A549 (cell line): ENCODE data around the gene PRKCE. TPM values are rescaled to one million over a fixed set of nuclear protein-coding genes. Genes with fewer than 3 reads are reported as not detected.

ENCODE experiments used
- ATAC-seq, 2 experiments: fragments of 200-7000 bp in 1 of 2; fragments of >200 bp in 1 of 2; cut with Nextera tagmentation in 1 of 2; cut with Tn5 transposase in 1 of 2; 3 replicates each; pipeline versions ENCODE4 v1.8.0 to v1.9.1; 2018 to 2020; ENCODE audit warnings: mild to moderate bottlenecking in 1 of 2, moderate library complexity in 1 of 2
- CTCF ChIA-PET: fragments of 300-600 bp; sonication (Branson Sonifier 250); formaldehyde crosslinking; extraction: SDS; loops from one replicate; lab custom pipeline; 2021; ENCODE audit warnings: antibody characterized with exemption, inconsistent platforms; lab: Yijun Ruan, JAX
- POLR2A ChIA-PET: fragments of 350-600 bp; formaldehyde crosslinking; extraction: SDS; loops from one replicate; lab custom pipeline; 2021; ENCODE audit warnings: antibody characterized with exemption, inconsistent platforms; lab: Yijun Ruan, JAX
- DNase-seq, 2 experiments: peaks; one replicate each; pipeline versions ENCODE4 v3.0.0 to v3.0.0-alpha.2; 2011 to 2016; ENCODE audit warnings: low read depth in 1 of 2, low spot score in 1 of 2
- FAIRE-seq: peaks from 2 replicates; lab custom pipeline; 2011; peaks lifted over from hg19 to GRCh38; lab: Jason Lieb, UNC
- H3K27ac ChIP-seq, 2 experiments: fragments of >200 bp; sonication (Bioruptor Twin); formaldehyde crosslinking; 3 replicates each; pipeline ENCODE4 v1.5.1; 2016 to 2017
- H3K4me1 ChIP-seq: fragments of >200 bp; sonication (Bioruptor Twin); formaldehyde crosslinking; 3 replicates; pipeline ENCODE4 v1.6.1; 2016
- H3K4me2 ChIP-seq: fragments of >200 bp; sonication (Bioruptor Twin); formaldehyde crosslinking; 3 replicates; pipeline ENCODE4 v1.6.1; 2016
- H3K4me3 ChIP-seq: fragments of >200 bp; sonication (Bioruptor Twin); formaldehyde crosslinking; 3 replicates; pipeline ENCODE4 v1.5.1; 2016
- H3K9me3 ChIP-seq: fragments of >200 bp; sonication (Bioruptor Twin); formaldehyde crosslinking; 3 replicates; pipeline ENCODE4 v1.6.1; 2016
- BHLHE40 ChIP-seq: IDR thresholded peaks from 2 replicates; pipeline ENCODE4 v1.6.1; 2012; ENCODE audit warnings: low read depth, low read length, inconsistent platforms
- ELK1 ChIP-seq: fragments of 150-350 bp; IDR thresholded peaks from 2 replicates; pipeline ENCODE4 v1.6.1; 2014; ENCODE audit warnings: low read depth, mild to moderate bottlenecking, low read length
- ESRRA ChIP-seq: fragments of 150-350 bp; IDR thresholded peaks from 2 replicates; pipeline ENCODE4 v1.6.1; 2014; ENCODE audit warnings: mild to moderate bottlenecking, low read length, borderline replicate concordance
- FOSB ChIP-seq: fragments of 250-450 bp; sonication (Bioruptor Pico); IDR thresholded peaks from 2 replicates; pipeline ENCODE4 v1.5.0; 2020; ENCODE audit warnings: mild to moderate bottlenecking, moderate library complexity
- GATA3 ChIP-seq: IDR thresholded peaks from 2 replicates; pipeline ENCODE4 v1.6.1; 2012; ENCODE audit warnings: borderline replicate concordance
- HOXB5 ChIP-seq: fragments of 250-450 bp; sonication (Bioruptor Pico); IDR thresholded peaks from 2 replicates; pipeline ENCODE4 v1.5.0; 2020; ENCODE audit warnings: mild to moderate bottlenecking, moderate library complexity
- JUN ChIP-seq, 2 experiments: fragments of >200 bp; sonication (Bioruptor Twin); formaldehyde crosslinking; IDR thresholded peaks; 2 replicates in 1 of 2; 3 replicates in 1 of 2; pipeline ENCODE4 v1.6.1; 2016 to 2017
- JUNB ChIP-seq: fragments of >200 bp; sonication (Bioruptor Twin); formaldehyde crosslinking; IDR thresholded peaks from 2 replicates; pipeline ENCODE4 v1.6.1; 2016
- KDM1A ChIP-seq: fragments of 200-600 bp; sonication (generic); IDR thresholded peaks from 2 replicates; pipeline ENCODE4 v1.6.1; 2016; ENCODE audit warnings: low read depth, mild to moderate bottlenecking
- KDM5A ChIP-seq: fragments of 200-600 bp; sonication (generic); IDR thresholded peaks from 2 replicates; pipeline ENCODE4 v1.6.1; 2016; ENCODE audit warnings: antibody characterized with exemption, mild to moderate bottlenecking
- MAFK ChIP-seq: fragments of 450-650 bp; IDR thresholded peaks from 2 replicates; pipeline ENCODE4 v1.6.1; 2014; ENCODE audit not compliant: partially characterized antibody
- NFE2L2 ChIP-seq: fragments of 150-350 bp; conservative IDR thresholded peaks from 2 replicates; pipeline ENCODE4 v1.6.1; 2014; ENCODE audit warnings: low read length
- NR3C1 ChIP-seq: fragments of >200 bp; sonication (Bioruptor Twin); formaldehyde crosslinking; IDR thresholded peaks from 3 replicates; pipeline ENCODE4 v1.6.1; 2017
- POLR2A ChIP-seq: IDR thresholded peaks from 2 replicates; pipeline ENCODE4 v1.6.1; 2012; ENCODE audit warnings: mild to moderate bottlenecking, low read length
- RARB ChIP-seq: fragments of 250-450 bp; sonication (Bioruptor Pico); IDR thresholded peaks from 2 replicates; pipeline ENCODE4 v1.8.0; 2021; ENCODE audit warnings: mild to moderate bottlenecking, moderate library complexity
- RCOR1 ChIP-seq: fragments of 150-350 bp; IDR thresholded peaks from 2 replicates; pipeline ENCODE4 v1.6.1; 2014; ENCODE audit warnings: antibody characterized with exemption, low read length, low read depth
- REST ChIP-seq: fragments of 200-600 bp; sonication (generic); IDR thresholded peaks from 2 replicates; pipeline ENCODE4 v1.6.1; 2016; ENCODE audit warnings: antibody characterized with exemption, mild to moderate bottlenecking, moderate library complexity
- RFX5 ChIP-seq: fragments of 450-650 bp; IDR thresholded peaks from 2 replicates; pipeline ENCODE4 v1.7.1; 2014; ENCODE audit warnings: antibody characterized with exemption, mild to moderate bottlenecking, moderate library complexity
- RNF2 ChIP-seq: fragments of 200-600 bp; sonication (generic); IDR thresholded peaks from 2 replicates; pipeline ENCODE4 v1.6.1; 2016; ENCODE audit warnings: low read depth, mild to moderate bottlenecking, antibody characterized with exemption, moderate library complexity, borderline replicate concordance
- ZC3H11A ChIP-seq: fragments of 450-650 bp; IDR thresholded peaks from 2 replicates; pipeline ENCODE4 v1.6.1; 2014; ENCODE audit warnings: antibody characterized with exemption, mild to moderate bottlenecking
- ZFP36 ChIP-seq: fragments of 450-650 bp; IDR thresholded peaks from 2 replicates; pipeline ENCODE4 v1.6.1; 2014; ENCODE audit warnings: borderline replicate concordance; ENCODE audit not compliant: partially characterized antibody
- ZNF302 ChIP-seq: fragments of 250-450 bp; sonication (Bioruptor Pico); IDR thresholded peaks from 2 replicates; pipeline ENCODE4 v1.9.0; 2021; ENCODE audit warnings: inconsistent platforms, mild to moderate bottlenecking, moderate library complexity
- WGBS: methylation state at CpG from one replicate; pipeline ENCODE4 v1.1.6; 2017; ENCODE audit errors: missing lambda C conversion rate; 5-methylcytosine and 5-hydroxymethylcytosine counted together
- polyA plus RNA-seq, 4 experiments: library from polyadenylated mRNA; depleted of rRNA in 3 of 4; stranded (reverse); fragments of >200 nt; fragmentation: RNase III in 1 of 4; extraction: RNeasy Plus Mini Kit Qiagen cat#74134 plus additional on column Dnase treatment in 1 of 4; gene quantifications; 2 replicates in 3 of 4; 3 replicates in 1 of 4; pipeline ENCODE4 v1.2.3, GENCODE V29; 2011 to 2017
- TF ChIP-seq, protein P1 (sequence below): fragments of >200 bp; sonication (Bioruptor Twin); formaldehyde crosslinking; IDR thresholded peaks from 3 replicates; pipeline ENCODE4 v1.6.1; 2016
- TF ChIP-seq, protein P2 (sequence below): fragments of >200 bp; sonication (Bioruptor Twin); formaldehyde crosslinking; IDR thresholded peaks from 2 replicates; pipeline ENCODE4 v1.6.1; 2016

The PRKCE gene
- polyA plus RNA-seq, 2 of the 4 experiments (the other 2 are of a cell fraction), result 11.5 to 12.0 TPM

- TF ChIP-seq MAFK, result no peak
- TF ChIP-seq, all 56 proteins: peak for 0
Observed at GRCh38 chr2:46132996-46133395, 481.5 kb downstream of the PRKCE start (continued).

DNA sequence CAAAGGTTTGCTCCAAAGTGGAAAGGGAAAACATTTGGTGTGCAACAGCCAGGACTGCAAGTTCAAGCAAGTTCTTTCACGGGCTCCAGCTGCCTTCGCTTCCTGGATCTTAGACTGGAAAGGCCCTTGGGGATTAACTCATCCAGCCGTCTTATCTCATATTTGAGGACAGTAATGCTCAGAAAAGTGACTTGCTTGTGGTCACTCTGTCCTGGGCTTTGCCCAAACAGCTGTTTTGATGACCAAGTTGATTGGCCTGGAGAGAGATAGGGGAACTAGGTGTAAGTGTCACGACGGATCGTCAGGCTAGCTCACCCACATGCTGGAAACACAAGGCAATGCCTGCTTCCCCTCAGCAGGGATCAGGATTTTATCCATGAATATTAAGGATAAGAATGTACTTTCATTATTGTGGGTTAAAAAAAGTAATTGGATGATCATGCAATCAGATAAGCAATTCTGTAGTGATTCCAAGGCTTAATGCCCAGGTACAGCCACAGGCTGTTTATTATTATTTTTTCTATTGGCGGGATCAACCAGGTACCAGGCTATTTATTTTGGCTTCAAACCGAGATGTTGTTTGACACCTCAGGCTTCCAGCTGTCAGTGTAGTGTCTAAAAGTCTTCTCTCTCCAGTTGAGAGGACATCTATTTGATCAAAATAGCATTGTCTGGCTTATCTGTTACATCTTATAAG, 483.2 kb downstream of the PRKCE start:
- Histone ChIP-seq H3K4me1 (peaks cover 6% of the 10 kb centered on the region; the same call in 2 of the 3 replicates), H3K4me2 (no peak overlapping the region), H3K27ac (no peak overlapping the region), H3K4me3 (no peak overlapping the region), H3K9me3 (no peaks in the 10 kb centered on the region)
- TF ChIP-seq REST (no peak), JUN (IDR thresholded peaks at IDR 0.05) (no peak), RFX5 (no peak), ZFP36 (no peak), RNF2 (no peak), KDM5A (no peak), GATA3 (no peak), NFE2L2 (no peak), FOSB (CRISPR knock-in tag) (no peak)
- TF ChIP-seq, protein P1, sequence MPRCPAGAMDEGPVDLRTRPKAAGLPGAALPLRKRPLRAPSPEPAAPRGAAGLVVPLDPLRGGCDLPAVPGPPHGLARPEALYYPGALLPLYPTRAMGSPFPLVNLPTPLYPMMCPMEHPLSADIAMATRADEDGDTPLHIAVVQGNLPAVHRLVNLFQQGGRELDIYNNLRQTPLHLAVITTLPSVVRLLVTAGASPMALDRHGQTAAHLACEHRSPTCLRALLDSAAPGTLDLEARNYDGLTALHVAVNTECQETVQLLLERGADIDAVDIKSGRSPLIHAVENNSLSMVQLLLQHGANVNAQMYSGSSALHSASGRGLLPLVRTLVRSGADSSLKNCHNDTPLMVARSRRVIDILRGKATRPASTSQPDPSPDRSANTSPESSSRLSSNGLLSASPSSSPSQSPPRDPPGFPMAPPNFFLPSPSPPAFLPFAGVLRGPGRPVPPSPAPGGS, result no peak
- FAIRE-seq (no peak), DNase-seq (no peak), ATAC-seq (no peak)
- POLR2A ChIA-PET, result no interaction called here
- WGBS, result 93% methylated on average over 8 of the region's 8 CpGs
- CTCF ChIA-PET, result interaction anchor here (0.8 kb wide), 1 partner anchor 21 kb away, joined by 3 read pairs; no protein-coding TSS in a partner anchor

DNA sequence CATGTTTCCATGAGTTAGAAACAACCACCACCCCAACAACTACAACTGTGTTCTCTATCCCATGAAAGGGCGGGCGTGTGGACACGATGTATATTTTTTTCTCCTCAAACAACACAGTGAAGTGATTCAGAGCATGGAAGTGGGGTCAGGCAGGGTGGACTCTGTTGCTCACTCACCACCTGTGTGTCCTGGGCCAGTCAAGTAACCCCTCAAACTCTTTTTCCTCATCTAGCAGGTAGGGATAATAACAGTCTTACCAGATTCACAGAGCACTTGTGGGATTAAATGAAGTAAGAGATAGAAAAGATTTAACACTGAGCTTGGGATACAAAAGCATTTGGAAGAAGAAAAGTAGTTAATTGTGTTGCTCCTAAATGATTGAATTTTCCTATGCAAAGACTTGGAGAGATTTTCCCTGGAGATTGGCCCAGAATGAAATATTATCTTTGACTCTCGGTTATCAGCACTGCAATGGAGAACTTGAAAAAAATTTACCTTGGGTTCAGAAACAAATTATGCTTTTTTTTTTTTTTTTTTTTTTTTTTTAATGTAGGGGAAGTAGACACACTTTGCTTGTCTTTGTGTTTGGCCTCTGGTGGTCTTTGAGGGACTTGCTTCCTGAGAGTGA, 483.9 kb downstream of the PRKCE start:
- Histone ChIP-seq H3K4me3 (no peak overlapping the region), H3K9me3 (no peaks in the 10 kb centered on the region), H3K4me1 (peaks cover 6% of the 10 kb centered on the region; the same call in 2 of the 3 replicates), H3K4me2 (no peak overlapping the region), H3K27ac (no peak overlapping the region)
- POLR2A ChIA-PET, result no interaction called here
- CTCF ChIA-PET, result interaction anchor here (0.8 kb wide), 1 partner anchor 20 kb away, joined by 3 read pairs; no protein-coding TSS in a partner anchor
- ATAC-seq, result no peak
- DNase-seq, result no peak
- FAIRE-seq, result no peak
- TF ChIP-seq RCOR1, result no peak
- TF ChIP-seq HOXB5 (CRISPR knock-in tag), result no peak
- no peak for TF ChIP-seq BHLHE40
- TF ChIP-seq ELK1, result no peak
- TF ChIP-seq, protein P2, sequence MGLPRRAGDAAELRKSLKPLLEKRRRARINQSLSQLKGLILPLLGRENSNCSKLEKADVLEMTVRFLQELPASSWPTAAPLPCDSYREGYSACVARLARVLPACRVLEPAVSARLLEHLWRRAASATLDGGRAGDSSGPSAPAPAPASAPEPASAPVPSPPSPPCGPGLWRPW, result no peak
- no peak for TF ChIP-seq ZC3H11A
- no peak for TF ChIP-seq ESRRA
- no peak for TF ChIP-seq NFE2L2
- no peak for TF ChIP-seq RARB
- TF ChIP-seq JUNB, result no peak
- TF ChIP-seq KDM1A, result no peak
- no peak for TF ChIP-seq ZNF302 (CRISPR knock-in tag)
- TF ChIP-seq NR3C1, result no peak
- no peak for TF ChIP-seq MAFK
- TF ChIP-seq GATA3, result no peak
- no peak for TF ChIP-seq POLR2A
- 89% methylated on average over 4 of the region's 4 CpGs for WGBS
